Ecto neural progenitor cell (in vitro differentiated cells): ENCODE data around the gene MYRFL.
"Not testable (repeated sequence)": the region's sequence is repeated elsewhere in the genome, so short reads cannot be mapped to it uniquely, and the experiment has no call there.

ENCODE experiments used
- DNase-seq: peaks from one replicate; pipeline ENCODE4 v3.0.0-alpha.2; 2018; ENCODE audit warnings: low spot score

The MYRFL gene

GRCh38 chr12:69824966-69825560 is at the start of gene MYRFL:
Gene MYRFL (plus strand): TSS chr12:69825227. CDS start chr12:69825518, 291 bp downstream.
- no peak for DNase-seq

GRCh38 chr12:69779928-69780327 is 45.1 kb upstream of the MYRFL start:
- peak; percentile 73 for DNase-seq

- DNase-seq = no peak
Measured at GRCh38 chr12:69783365-69783764, 41.7 kb upstream of the MYRFL start.

- DNase-seq = no peak
Measured at GRCh38 chr12:69789351-69789750, 35.7 kb upstream of the MYRFL start.

GRCh38 chr12:69792533-69792932 is 32.5 kb upstream of the MYRFL start:
- no peak for DNase-seq

- not testable (repeated sequence) for DNase-seq
Measured at GRCh38 chr12:69807101-69807897, 17.7 kb upstream of the MYRFL start.

GRCh38 chr12:69810870-69811498 is 14.0 kb upstream of the MYRFL start:
- no peak for DNase-seq

- DNase-seq = no peak
Measured at GRCh38 chr12:69816082-69816481, 8.9 kb upstream of the MYRFL start.

- DNase-seq = no peak
Measured at GRCh38 chr12:69821032-69821455, 4.0 kb upstream of the MYRFL start.

GRCh38 chr12:69821456-69822159 is 3.4 kb upstream of the MYRFL start:
- DNase-seq = no peak

GRCh38 chr12:69822201-69822860 is 2.7 kb upstream of the MYRFL start:
- DNase-seq = no peak

GRCh38 chr12:69824028-69824427 is 999 bp upstream of the MYRFL start:
- no peak for DNase-seq

- DNase-seq = no peak
Measured at GRCh38 chr12:69828897-69829296, 3.9 kb downstream of the MYRFL start.

- DNase-seq = no peak
Measured at GRCh38 chr12:69833696-69834095, 8.7 kb downstream of the MYRFL start.

- no peak for DNase-seq
Measured at GRCh38 chr12:69834147-69834546, 9.1 kb downstream of the MYRFL start.

- DNase-seq = no peak
Measured at GRCh38 chr12:69834576-69834975, 9.5 kb downstream of the MYRFL start.

GRCh38 chr12:69835081-69835480 is 10.1 kb downstream of the MYRFL start:
- no peak for DNase-seq

GRCh38 chr12:69836015-69836414 is 11.0 kb downstream of the MYRFL start:
- DNase-seq = no peak

- DNase-seq = no peak
Measured at GRCh38 chr12:69837191-69837590, 12.2 kb downstream of the MYRFL start.

- no peak for DNase-seq
Measured at GRCh38 chr12:69837657-69838415, 12.8 kb downstream of the MYRFL start.

GRCh38 chr12:69840727-69841126 is 15.7 kb downstream of the MYRFL start:
- DNase-seq = no peak
